C1 segment of cervical spinal cord (tissue), 14 donors: Measurements from ENCODE around the gene ZMYND12.
A peak's percentile ranks its signal among the peaks of the same experiment; 100 is the strongest.

Experiments used
- DNase-seq, 14 donors: peaks; one replicate each; lab custom pipeline; 2025; lab: John Stamatoyannopoulos, UW

The ZMYND12 gene

DNA sequence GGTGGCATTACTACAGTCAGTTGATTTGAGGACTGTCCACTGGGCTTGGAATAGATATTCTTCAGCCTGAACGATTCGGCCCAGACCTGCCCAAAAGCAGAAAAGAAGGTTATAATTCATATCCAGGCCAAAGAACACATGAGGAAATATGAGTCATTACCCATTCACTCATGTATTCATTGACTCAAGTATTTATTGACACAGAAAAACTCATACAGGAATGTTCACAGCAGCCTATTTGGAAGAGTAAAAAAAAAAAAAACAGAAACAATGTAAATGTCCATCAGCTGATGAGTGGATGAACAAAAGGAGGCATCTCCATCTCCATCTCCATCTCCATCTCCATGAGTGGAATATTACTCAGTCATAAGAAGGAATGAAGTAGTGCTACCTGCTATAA is 15.9 kb downstream of the ZMYND12 start:
- no peak for DNase-seq

DNA sequence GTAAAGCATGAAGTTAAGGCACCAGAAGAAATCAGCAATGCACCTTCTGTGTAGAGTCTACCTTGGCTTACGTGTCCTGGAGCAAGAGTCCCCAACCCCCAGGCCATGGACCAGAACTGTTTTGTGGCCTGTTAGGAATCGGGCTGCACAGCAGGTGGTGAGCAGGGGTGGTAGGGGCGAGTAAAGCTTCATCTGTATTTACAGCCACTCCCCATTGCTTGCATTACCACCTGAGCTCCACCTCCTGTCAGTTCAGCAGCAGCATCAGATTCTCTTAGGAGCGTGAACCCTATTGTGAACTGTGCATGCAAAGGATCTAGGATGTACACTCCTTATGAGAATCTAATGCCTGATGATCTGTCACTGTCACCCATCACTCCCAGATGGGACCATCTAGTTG is 21.5 kb downstream of the ZMYND12 start:
- DNase-seq = no peak

DNA sequence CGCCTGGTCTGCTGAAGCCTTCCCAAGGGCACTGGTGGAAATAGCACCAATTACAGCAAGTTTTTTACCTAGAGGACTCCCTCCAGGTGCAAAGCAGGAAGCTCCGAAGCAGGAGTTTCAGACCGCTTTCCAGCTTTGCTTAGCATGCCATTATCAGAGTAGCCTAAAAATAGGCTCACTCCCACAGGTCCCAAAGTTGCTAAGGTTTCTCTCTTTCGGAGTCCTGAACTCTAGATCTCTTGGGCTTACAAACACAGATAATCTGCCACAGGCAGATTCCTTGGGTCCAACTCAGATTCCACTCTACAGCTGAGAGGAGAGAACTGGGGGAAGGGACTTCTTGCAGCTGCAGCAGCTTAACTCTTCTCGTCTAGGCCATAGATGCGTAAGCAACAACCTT is 22.5 kb downstream of the ZMYND12 start:
- DNase-seq = no peak

DNA sequence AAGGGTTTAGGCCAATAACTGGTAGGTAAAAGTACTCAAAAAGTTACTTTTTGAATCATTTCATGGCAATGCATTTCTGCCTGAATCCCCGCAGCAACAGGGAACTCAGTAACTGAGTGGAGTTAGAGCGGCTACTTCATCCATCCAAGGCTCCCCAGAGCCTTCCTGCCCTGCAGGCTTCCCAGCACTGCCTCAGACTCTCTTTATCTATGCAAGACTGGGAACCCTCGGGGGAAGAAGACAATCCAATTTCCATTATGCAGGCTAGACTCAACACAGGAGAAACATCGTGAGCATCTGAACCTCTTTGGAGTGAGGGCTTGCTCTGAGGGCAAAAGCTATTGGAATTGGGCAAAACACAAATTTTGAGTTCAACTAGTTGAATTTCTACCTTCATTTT is 23.1 kb downstream of the ZMYND12 start:
- no peak for DNase-seq

DNA sequence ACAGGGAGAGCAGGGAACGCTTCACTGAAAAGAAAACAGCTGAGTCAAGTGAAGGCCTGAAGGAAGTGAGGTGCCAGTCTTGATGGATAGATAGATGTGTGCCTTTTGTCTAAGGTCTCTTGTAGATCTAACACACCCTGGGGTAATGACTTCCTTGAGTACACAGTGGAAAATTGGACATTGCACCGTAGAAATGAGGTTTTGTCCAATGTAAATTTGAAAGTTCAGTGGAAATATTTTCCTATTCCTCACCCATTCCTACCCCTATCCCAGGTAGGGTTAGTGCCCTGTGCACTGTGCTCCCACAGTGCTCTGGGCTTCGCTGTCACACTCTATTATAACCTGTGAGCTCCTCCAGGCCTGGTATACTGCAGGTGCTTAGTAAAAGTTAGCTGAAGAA is 24.3 kb downstream of the ZMYND12 start:
- no peak for DNase-seq

DNA sequence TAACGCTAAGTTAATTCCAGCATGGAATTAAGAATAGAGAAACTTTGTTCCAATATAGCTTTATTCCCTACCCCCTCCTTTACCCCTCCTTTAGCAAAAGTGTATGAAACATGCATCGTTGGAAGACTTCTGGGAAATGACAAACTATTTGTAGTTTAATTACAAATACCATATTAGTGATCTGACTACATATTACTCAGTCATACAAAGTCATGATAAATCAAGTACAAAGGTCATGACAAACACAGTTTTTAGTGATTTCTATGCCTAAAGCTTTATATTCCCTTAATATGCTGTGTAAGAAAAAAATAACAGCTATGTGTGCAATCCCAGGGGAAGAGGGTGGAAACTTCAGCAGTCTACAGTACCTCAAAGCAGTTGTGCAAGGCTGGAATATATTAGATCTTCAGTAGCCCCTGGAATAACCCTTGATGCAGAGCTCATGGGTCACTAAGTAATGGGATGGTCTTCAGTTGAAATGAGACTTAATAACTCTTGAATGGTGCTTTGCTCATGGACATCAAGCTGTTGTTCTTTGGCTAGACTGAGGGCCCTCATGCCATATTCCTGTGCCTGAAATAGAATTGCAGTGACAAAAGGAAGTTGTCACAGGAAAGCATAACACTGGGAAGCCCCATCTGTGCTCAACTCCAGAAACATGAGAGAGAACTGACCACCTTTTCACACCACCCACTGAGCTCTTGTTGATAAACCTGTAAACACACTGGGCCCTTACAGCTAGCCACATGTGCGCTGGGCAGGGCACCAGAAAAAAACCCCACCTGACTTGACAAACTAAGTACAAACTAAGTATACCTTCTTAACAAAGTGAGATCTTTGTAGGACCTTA is 25.3 kb downstream of the ZMYND12 start:
- no peak for DNase-seq

DNA sequence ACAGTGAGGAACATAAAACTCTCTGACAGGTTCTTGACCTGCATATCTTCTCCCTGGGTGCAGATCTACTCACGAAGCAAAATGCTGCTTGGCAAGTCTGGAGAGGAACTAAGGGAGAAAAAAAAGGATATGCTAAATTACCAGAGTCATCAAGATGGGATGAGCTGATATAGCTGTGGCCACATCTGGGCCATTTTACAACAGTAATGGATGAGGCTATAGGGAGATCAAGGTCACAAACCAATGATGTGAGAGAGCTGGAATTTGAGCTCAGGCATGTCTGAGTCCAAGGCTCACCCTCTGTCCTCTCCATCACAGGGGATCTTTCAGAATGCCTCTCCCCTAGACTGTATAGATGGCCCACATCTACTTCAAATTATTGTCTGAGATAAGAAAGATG is 26.2 kb downstream of the ZMYND12 start:
- DNase-seq = no peak

DNA sequence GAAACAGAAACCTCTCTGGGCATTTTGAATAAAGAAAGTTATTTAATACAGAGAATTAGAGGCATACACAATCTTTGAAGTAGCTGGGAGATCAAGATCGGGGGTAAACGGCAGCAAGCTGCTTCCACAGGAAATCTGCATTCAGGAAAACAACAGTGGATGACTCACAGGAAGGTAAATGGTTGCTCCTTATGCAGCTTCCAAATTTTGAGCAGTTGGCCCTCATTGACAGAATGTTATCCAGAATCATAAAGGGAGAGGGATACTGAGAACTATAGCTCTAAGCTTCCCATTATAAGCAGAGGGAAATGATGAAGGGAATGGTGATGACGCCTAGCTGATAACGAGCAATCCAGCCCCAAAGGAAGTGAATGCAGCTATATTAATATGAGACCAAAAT is 28.6 kb downstream of the ZMYND12 start:
- DNase-seq = no peak

DNA sequence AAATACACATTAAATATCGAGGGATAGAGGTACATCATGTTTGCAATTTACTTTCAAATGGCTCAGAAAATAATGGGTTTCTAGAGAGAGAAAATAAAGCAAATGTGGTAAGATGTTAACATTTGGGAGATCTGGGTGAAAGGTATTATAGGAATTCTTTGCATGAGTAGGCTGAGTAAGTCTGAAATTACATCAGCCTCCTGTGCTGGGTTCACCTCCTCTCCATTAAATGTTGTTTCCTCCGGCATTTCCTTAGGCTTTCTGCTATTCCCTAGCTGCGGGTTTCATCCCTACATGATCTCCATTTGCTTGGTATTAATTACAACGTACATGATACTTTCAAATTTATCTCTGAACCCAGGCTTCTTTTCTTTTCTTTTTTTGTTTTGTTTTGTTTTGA is 31.6 kb downstream of the ZMYND12 start:
- DNase-seq = no peak

DNA sequence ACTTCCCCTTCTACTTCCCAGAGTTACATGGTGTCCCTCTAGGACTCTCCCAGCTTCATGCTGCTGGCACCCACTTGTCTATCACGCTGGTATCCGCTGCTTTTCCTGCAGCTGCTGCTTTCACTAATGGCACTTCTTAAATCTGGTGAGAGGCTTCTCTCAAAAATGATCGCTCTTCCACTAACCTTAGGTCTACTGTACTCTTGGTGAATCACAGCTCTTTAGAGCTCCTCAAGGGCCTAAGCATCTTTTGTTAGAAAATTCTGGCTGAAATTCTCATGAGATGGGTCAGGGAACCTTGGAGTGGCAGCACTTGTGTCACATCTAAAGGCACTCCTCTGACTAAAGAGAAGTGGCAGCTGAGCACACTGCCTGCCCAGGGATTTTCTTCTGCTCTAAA is 32.1 kb downstream of the ZMYND12 start:
- DNase-seq = no peak

DNA sequence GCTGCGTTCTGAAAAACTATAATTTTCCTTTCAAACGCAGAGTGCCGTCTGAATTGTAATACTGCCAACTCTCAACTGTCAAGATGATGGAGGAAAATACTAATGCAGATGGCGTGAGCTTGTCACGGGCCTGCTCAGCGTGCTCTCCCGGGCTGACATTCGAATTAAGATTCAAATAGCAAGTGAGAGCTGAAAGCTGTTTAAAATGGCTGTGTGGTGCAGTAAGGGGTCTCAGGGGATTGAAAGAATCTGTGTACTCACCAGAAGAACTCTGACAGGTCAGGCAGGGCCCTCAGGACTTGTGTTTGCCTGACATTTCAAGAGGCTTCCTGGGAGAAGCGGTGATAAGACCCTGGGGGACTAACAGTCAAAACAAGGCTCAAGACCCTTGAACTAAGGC is 33.1 kb downstream of the ZMYND12 start:
- DNase-seq = no peak

DNA sequence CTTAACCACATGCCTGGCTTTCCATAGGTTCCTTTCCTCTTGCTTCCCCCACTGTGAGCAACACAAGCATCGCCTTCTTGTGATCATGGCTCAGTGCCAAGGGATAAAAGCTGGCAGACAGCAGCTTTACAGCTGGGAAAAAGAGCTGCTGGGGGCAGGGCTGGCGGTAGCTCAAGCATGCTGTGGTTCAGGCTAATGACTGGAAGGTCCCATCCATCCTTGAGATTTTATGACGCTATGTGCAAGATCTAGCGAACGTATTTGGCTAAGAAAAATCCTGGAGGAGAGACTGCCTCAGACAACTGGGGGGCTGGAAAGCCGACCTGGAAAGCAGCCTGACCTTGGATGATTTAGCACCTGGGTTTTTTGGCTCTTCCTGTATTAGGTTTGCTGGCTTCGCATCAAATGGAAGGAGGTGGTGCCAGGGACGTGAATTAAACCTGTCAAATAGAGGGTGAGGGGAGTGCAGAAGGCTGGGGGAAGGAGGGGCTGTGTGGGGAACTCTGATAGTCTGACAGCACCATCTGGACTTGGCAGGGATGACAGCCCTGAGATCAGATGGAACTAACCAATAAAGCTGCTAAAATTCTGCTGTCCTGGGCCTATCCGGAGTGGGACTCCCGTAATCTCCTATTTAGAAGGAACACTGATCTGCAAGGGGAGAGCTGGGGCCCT is 34.8 kb downstream of the ZMYND12 start:
- DNase-seq = peak in 9 of 14 donors; percentile 5 to 77 (median 21)

DNA sequence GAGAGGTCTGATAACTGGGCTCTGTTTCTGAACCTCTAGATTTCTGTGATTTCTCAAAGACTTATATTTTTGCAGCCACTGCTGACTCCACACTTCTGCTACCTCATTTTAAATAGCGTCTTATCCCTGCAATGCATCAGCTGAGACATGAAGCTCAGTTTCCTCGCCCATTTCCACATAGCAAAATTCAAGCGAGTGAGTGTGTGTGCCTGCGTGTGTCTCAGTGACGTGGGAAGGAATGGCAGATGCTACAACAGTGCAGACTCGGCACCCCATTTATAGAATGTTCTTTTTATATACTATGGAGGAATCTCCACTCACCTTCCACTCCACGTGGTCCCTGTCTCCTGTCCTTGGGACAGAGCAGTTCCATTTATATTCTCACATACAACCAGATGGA is 35.7 kb downstream of the ZMYND12 start:
- no peak for DNase-seq

DNA sequence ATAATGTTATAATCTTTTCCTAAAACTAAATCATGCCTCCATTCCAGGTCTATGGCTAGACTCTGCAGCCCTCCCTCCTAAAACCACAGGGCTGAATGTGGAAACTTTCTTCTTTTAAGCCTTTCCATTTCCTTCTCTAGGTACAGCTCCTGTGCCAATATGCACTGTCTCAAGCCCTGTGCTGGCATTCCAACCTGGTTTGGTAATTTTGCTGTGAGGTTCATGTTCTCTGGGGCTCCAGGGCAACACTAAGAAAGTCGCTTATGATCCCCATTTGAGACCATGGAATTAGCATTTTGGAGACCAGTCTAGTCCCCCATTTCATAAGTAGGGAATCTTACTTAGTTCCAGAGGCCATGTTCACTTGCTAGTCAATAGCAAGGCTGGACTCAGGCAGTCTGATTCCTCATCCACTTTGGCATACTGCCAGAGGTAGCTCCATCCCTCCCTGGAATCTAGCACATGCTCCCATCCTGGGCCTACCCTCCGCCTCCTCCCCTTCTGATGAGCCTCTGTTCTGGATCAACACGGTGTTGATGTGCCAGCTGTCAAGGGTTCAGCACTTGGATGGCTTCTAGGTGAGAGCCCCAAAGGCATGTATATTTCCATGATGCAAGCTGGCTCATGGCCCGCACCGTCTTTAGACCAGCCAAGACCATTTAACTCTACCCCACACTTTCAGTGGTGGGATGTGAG is 36.5 kb downstream of the ZMYND12 start:
- DNase-seq = no peak

DNA sequence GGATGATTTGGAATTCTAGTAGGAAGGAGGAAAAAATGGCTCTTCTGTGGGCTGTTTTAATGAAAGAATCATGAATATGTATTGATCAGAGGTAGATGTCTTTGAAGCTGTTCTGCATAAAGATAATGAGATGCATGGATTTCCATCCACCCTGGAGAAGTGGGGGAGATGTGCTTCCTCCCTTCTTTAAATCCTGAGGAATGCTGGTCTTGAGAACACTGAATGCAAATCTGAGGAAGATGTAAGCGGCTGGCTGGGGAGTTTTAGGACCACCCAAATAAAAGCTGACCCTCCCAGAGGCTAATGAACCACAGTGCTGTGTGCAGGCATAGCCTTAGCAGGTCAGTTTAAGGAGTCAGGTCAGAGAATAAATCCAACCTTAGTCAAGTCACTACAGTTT is 37.3 kb downstream of the ZMYND12 start:
- no peak for DNase-seq

DNA sequence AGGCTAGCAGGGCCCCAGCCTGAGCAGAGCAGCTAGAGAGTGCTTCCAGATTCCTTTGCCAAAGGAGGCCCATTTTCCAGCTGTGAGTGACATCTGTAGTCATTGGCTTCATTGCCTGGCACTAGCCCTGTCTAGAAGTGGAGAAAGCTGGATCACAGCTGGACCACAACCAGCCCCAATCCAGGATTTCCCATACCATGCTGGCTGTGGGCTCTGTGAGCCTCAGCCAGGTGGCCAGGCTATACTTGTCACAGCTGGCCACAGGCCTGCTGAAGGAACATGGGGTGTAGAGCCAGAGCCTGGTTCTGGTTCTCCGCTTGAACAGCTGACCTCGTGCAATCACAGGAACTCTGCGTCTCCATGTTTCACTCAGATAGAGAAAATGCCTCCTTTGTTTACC is 38.7 kb downstream of the ZMYND12 start:
- no peak for DNase-seq

DNA sequence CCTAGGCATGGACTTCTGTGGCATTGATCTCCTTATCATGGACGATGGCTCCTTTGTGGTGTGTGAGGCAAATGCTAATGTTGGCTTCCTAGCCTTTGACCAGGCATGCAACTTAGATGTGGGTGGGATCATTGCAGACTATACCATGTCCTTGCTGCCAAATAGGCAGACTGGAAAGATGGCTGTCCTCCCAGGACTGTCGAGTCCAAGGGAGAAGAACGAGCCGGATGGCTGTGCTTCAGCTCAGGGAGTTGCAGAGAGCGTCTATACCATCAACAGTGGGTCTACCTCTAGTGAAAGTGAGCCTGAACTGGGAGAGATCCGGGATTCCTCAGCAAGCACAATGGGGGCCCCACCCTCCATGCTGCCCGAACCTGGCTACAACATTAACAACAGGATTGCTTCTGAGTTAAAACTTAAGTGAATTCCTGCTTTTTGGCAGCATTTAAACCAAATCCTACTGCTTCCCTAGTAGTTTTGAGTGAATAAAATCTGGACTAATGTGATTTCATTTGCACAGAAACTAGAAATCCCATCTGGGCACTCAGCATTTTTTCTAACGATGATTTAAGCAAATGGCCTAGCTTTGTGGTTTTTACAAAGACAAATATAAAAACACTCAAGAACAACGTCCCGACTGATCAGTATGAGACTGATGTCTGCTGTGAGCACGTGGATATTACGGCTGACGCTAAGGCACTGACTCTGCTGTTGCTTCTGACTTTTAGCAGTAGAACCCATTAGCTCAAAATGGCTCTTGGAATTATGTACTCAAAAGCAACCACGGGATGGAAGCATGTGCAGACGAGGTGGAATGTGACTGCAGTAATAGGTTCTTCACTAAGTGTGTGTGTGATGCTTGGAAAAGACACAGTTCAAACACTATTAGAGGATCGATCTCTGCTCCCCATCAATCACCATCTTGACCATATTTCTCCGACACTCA is 41.0 kb downstream of the ZMYND12 start:
- DNase-seq = no peak

DNA sequence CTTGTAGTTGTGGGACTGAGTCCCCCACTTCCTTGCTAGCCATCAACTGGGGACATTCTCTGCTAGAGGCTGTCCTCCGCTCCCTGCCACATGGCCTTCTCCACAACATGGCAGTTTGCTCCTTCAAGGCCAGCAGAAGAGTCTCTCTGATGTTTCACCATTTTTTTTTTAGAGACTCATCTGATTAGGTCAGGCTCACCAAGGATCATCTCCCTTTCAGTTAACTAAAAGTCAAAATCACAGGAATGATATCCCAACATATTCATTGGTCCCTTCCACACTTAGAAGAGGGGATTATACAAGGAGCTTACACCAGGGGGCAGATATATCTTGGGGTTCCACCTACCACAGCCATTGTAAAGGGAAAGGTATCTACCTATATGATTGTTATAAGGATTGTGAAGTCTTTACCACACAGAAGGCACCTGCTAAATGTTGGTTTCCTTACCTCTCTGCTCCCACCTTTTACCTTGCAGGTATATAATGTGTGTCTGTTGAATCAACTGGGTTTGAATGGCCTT is 51.9 kb downstream of the ZMYND12 start:
- DNase-seq = no peak

DNA sequence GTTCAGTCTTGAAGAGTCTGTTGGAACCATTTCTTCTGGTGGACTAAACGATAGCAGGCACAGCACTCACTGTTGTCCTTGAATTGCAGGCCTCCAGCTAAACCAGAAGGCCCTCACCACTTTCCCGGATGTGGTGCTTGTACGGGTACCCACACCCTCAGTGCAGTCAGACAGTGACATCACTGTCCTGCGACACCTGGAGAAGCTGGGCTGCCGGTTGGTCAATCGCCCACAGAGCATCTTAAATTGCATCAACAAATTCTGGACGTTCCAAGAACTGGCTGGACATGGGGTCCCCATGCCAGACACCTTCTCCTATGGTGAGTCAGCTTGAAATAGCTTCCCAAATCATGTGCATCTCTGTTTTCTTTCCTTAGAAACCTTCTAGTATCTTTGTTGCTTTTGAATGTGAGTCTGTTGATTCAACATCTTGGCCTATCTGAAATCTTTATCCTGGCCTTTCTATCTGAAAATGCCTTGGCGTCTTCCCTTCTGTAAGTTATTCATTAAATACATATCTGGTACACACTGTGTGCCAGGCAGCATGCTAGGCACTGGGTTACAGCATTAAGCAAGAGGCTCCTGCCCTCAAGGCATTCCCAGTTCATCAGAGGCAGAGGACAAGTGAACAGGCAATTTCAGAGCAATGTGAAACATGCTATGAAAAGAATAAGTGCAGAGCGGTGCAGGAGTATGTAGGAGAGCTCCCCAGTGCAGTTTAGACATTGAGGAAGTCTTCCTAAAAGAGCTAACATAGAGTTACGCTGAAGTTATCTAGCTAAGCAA is 56.3 kb downstream of the ZMYND12 start:
- no peak for DNase-seq
